ENCODE measurements around the gene GPS2. TPM values are rescaled to one million over a fixed set of nuclear protein-coding genes. Genes with fewer than 3 reads are reported as not detected.

GPS2 gene, protein sequence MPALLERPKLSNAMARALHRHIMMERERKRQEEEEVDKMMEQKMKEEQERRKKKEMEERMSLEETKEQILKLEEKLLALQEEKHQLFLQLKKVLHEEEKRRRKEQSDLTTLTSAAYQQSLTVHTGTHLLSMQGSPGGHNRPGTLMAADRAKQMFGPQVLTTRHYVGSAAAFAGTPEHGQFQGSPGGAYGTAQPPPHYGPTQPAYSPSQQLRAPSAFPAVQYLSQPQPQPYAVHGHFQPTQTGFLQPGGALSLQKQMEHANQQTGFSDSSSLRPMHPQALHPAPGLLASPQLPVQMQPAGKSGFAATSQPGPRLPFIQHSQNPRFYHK
- polyA plus RNA-seq (2013, experiment 1 of 2) = 42.5 TPM
- 44.6 TPM for polyA plus RNA-seq (2013, experiment 2 of 2)

DNA sequence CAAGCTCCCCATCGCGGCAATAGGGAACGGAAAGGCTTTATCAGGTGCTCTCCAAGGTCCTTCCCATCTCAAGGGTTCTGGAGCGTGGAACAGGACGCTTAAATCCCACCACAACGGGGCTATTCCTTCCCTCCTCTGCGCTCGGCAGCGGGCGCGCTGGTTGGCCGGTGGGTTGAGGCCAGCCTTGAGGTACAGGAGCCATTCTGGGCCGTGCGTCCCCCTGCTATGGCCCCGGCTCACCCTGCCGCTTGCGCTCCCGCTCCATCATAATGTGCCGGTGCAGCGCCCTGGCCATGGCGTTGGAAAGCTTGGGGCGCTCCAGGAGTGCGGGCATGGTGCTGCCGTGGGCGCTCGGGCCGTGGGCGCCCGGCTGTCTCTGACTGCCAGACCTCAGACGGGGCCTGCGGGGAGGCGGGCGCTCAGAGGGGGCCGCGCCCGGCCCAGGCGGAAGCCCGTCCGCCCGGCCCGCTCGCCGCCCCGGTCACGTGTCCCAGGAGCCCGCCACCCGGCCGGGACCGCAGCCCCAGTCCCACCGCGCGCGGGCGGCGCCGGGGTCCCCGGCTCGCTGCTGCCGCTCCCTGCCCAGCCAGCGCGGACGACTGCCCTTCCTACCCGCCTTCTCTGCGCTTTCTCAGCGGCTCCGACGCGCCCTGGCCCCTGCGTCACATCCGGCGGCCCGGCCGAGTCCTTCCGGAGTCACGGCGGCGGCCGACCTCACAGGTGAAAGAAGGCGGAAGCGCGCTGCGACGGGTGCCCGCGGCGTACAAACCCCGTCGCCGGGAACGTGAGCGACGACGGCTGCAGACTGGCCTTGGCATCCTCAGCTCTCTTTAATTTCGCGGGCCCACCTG is at the start of gene GPS2:
Gene GPS2, minus strand, starts transcription at position 642 of the 851 bp plus-strand sequence. Its CDS starts 308 bp downstream, at position 334.
- H3K4me3 ChIP-seq (ENCODE audit: extremely low read depth, insufficient read depth, low read length, poor library complexity, severe bottlenecking) = peak within 1 kb of the TSS; percentile 64
- H3K4me1 ChIP-seq (ENCODE audit: control insufficient read depth, insufficient read depth, low read length, poor library complexity, severe bottlenecking) = peaks cover 28% of the 10 kb centered on the region
- WGBS, 2 experiments (ENCODE audit: insufficient coverage in 2 of 2) = 1% methylated on average over 86 to 93 of the region's 95 CpGs
- H3K27ac ChIP-seq (ENCODE audit: low read depth, low read length, severe bottlenecking) = peak within 1 kb of the TSS; percentile 67
- H3K36me3 ChIP-seq (ENCODE audit: control insufficient read depth, insufficient read depth, low read length) = peaks cover 73% of the 10 kb centered on the region
- no peaks in the 10 kb centered on the region for H3K9me3 ChIP-seq (ENCODE audit: control insufficient read depth, low read length)

DNA sequence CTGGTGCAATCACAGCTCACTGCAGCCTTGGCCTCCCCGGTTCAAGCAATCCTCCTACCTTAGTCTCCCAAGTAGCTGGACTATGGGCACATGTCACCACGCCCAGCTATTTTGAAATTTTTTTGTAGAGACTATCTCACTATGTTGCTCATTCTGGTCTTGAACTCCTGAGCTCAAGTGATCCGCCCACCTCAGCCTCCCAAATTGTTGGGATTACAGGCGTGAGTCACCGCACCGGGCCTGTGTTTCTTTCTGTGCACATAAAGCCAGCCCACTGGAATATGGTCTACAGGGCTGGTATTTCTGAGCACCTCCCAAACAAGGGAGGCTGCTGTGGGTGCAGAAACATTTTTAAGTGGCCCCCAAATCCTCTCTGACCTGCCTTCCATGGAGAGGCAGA is 48.2 kb upstream of the GPS2 start:
- 93 to 98% methylated on average over 6 of the region's 6 CpGs for WGBS, 2 experiments (ENCODE audit: insufficient coverage in 2 of 2)
- H3K36me3 ChIP-seq (ENCODE audit: control insufficient read depth, insufficient read depth, low read length) = no peaks in the 10 kb centered on the region

DNA sequence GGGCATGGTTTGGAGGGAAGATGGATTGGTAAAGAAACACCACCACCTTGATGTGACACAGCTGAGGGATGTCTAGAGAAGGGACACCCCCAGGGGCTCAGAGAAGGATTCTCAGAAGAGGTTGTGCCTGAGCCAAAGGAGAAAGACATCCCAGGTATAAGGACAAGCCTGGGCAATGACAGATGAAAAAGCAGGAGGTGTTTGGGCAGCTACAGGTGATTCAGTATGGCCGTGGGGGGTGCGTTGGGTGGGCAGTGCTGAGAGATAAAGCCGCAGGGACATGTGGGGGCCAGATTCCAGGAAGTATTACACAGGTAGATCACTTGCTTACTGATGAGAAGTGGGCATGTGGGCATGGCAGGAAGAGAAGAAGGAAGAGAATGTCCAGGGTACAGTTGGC is 46.7 kb upstream of the GPS2 start:
- 96 to 100% methylated on average over 1 to 3 of the region's 3 CpGs for WGBS, 2 experiments (ENCODE audit: insufficient coverage in 2 of 2)

More for the DNA sequence above, 48.2 kb upstream of the GPS2 start:
- H3K9me3 ChIP-seq (ENCODE audit: control insufficient read depth, low read length) = no peaks in the 10 kb centered on the region
- peaks cover 4% of the 10 kb centered on the region for H3K4me1 ChIP-seq (ENCODE audit: control insufficient read depth, insufficient read depth, low read length, poor library complexity, severe bottlenecking)
- H3K27ac ChIP-seq (ENCODE audit: low read depth, low read length, severe bottlenecking) = no peak overlapping the region
- H3K4me3 ChIP-seq (ENCODE audit: extremely low read depth, insufficient read depth, low read length, poor library complexity, severe bottlenecking) = no peak overlapping the region

GRCh38 chr17:7357381-7357780 is 42.2 kb upstream of the GPS2 start:
- H3K4me3 ChIP-seq (ENCODE audit: extremely low read depth, insufficient read depth, low read length, poor library complexity, severe bottlenecking) = no peak overlapping the region
- 88 to 100% methylated on average over 1 to 2 of the region's 2 CpGs for WGBS, 2 experiments (ENCODE audit: insufficient coverage in 2 of 2)
- H3K27ac ChIP-seq (ENCODE audit: low read depth, low read length, severe bottlenecking) = no peak overlapping the region

More for the DNA sequence above, 46.7 kb upstream of the GPS2 start:
- Histone ChIP-seq H3K4me1 (ENCODE audit: control insufficient read depth, insufficient read depth, low read length, poor library complexity, severe bottlenecking) (peaks cover 4% of the 10 kb centered on the region), H3K36me3 (ENCODE audit: control insufficient read depth, insufficient read depth, low read length) (no peaks in the 10 kb centered on the region), H3K4me3 (ENCODE audit: extremely low read depth, insufficient read depth, low read length, poor library complexity, severe bottlenecking) (no peak overlapping the region), H3K27ac (ENCODE audit: low read depth, low read length, severe bottlenecking) (no peak overlapping the region), H3K9me3 (ENCODE audit: control insufficient read depth, low read length) (no peaks in the 10 kb centered on the region)

GRCh38 chr17:7356756-7357155 is 41.6 kb upstream of the GPS2 start:
- H3K27ac ChIP-seq (ENCODE audit: low read depth, low read length, severe bottlenecking) = no peak overlapping the region
- WGBS, 2 experiments (ENCODE audit: insufficient coverage in 2 of 2) = 89 to 92% methylated on average over 5 to 6 of the region's 8 CpGs
- no peaks in the 10 kb centered on the region for H3K9me3 ChIP-seq (ENCODE audit: control insufficient read depth, low read length)
- no peaks in the 10 kb centered on the region for H3K36me3 ChIP-seq (ENCODE audit: control insufficient read depth, insufficient read depth, low read length)
- no peak overlapping the region for H3K4me3 ChIP-seq (ENCODE audit: extremely low read depth, insufficient read depth, low read length, poor library complexity, severe bottlenecking)
- H3K4me1 ChIP-seq (ENCODE audit: control insufficient read depth, insufficient read depth, low read length, poor library complexity, severe bottlenecking) = peaks cover 23% of the 10 kb centered on the region

More at GRCh38 chr17:7357381-7357780, 42.2 kb upstream of the GPS2 start:
- Histone ChIP-seq H3K4me1 (ENCODE audit: control insufficient read depth, insufficient read depth, low read length, poor library complexity, severe bottlenecking) (peaks cover 23% of the 10 kb centered on the region), H3K9me3 (ENCODE audit: control insufficient read depth, low read length) (no peaks in the 10 kb centered on the region), H3K36me3 (ENCODE audit: control insufficient read depth, insufficient read depth, low read length) (no peaks in the 10 kb centered on the region)

GRCh38 chr17:7356072-7356549 is 41.0 kb upstream of the GPS2 start:
- Histone ChIP-seq H3K4me1 (ENCODE audit: control insufficient read depth, insufficient read depth, low read length, poor library complexity, severe bottlenecking) (peaks cover 23% of the 10 kb centered on the region), H3K27ac (ENCODE audit: low read depth, low read length, severe bottlenecking) (no peak overlapping the region), H3K4me3 (ENCODE audit: extremely low read depth, insufficient read depth, low read length, poor library complexity, severe bottlenecking) (no peak overlapping the region), H3K36me3 (ENCODE audit: control insufficient read depth, insufficient read depth, low read length) (no peaks in the 10 kb centered on the region), H3K9me3 (ENCODE audit: control insufficient read depth, low read length) (no peaks in the 10 kb centered on the region)
- 2 to 5% methylated on average over 10 of the region's 12 CpGs for WGBS, 2 experiments (ENCODE audit: insufficient coverage in 2 of 2)

DNA sequence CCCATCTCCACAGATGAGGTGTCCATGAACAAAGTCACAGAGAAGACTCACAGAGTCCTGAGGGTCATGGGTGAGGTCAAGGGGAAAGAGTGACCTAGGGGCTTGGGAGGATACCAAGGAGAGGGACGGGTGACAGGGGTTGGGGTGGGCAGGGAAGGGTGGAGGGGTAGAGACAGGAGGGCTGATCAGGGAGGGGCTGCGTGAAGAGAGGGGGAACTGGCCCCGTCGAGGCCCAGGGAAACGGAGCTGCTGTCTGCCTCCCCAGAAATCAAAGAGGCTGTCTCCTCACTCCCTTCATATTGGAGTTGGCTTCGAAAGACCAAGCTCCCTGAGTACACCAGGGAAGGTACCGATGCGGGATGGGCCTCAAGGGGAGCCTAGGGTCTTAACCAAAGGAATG is 40.4 kb upstream of the GPS2 start:
- peaks cover 23% of the 10 kb centered on the region for H3K4me1 ChIP-seq (ENCODE audit: control insufficient read depth, insufficient read depth, low read length, poor library complexity, severe bottlenecking)
- no peaks in the 10 kb centered on the region for H3K9me3 ChIP-seq (ENCODE audit: control insufficient read depth, low read length)
- no peak overlapping the region for H3K4me3 ChIP-seq (ENCODE audit: extremely low read depth, insufficient read depth, low read length, poor library complexity, severe bottlenecking)
- H3K27ac ChIP-seq (ENCODE audit: low read depth, low read length, severe bottlenecking) = no peak overlapping the region
- no peaks in the 10 kb centered on the region for H3K36me3 ChIP-seq (ENCODE audit: control insufficient read depth, insufficient read depth, low read length)
- WGBS, 2 experiments (ENCODE audit: insufficient coverage in 2 of 2) = 97% methylated on average over 3 of the region's 8 CpGs; no CpG with 5 or more reads in 1 of the 2 experiments

DNA sequence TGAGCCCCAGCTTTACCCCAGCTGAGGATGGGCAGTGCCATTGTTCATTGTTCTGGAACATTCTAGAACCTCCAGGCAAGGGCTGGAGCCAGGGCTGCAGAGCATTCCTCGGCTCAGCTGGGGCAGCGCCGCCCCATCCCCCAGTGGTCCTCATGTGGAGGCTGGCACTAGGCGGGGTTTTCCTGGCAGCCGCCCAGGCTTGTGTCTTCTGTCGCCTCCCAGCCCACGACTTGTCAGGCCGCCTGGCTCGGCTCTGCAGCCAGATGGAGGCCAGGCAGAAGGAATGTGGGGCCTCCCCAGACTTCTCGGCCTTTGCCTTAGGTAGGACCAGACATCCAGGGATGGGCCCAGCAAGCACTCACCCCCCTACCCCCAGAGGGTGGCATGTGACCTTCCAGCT is 39.9 kb upstream of the GPS2 start, which contains the start of gene TMEM95:
Gene TMEM95, plus strand, starts transcription at position 104 of the 400 bp plus-strand sequence. Its CDS starts 49 bp downstream, at position 153.
- H3K27ac ChIP-seq (ENCODE audit: low read depth, low read length, severe bottlenecking) = no peak within 1 kb of the TSS
- H3K4me3 ChIP-seq (ENCODE audit: extremely low read depth, insufficient read depth, low read length, poor library complexity, severe bottlenecking) = no peak within 1 kb of the TSS
- WGBS, 2 experiments (ENCODE audit: insufficient coverage in 2 of 2) = 78 to 82% methylated on average over 9 of the region's 10 CpGs
- no peaks in the 10 kb centered on the region for H3K36me3 ChIP-seq (ENCODE audit: control insufficient read depth, insufficient read depth, low read length)
- no peaks in the 10 kb centered on the region for H3K9me3 ChIP-seq (ENCODE audit: control insufficient read depth, low read length)
- peaks cover 23% of the 10 kb centered on the region for H3K4me1 ChIP-seq (ENCODE audit: control insufficient read depth, insufficient read depth, low read length, poor library complexity, severe bottlenecking)

GRCh38 chr17:7354262-7354843 is 39.2 kb upstream of the GPS2 start:
- Histone ChIP-seq H3K36me3 (ENCODE audit: control insufficient read depth, insufficient read depth, low read length) (no peaks in the 10 kb centered on the region), H3K4me1 (ENCODE audit: control insufficient read depth, insufficient read depth, low read length, poor library complexity, severe bottlenecking) (peaks cover 28% of the 10 kb centered on the region), H3K27ac (ENCODE audit: low read depth, low read length, severe bottlenecking) (no peak overlapping the region), H3K4me3 (ENCODE audit: extremely low read depth, insufficient read depth, low read length, poor library complexity, severe bottlenecking) (no peak overlapping the region), H3K9me3 (ENCODE audit: control insufficient read depth, low read length) (no peaks in the 10 kb centered on the region)
- WGBS, 2 experiments (ENCODE audit: insufficient coverage in 2 of 2) = 78 to 88% methylated on average over 6 of the region's 9 CpGs

DNA sequence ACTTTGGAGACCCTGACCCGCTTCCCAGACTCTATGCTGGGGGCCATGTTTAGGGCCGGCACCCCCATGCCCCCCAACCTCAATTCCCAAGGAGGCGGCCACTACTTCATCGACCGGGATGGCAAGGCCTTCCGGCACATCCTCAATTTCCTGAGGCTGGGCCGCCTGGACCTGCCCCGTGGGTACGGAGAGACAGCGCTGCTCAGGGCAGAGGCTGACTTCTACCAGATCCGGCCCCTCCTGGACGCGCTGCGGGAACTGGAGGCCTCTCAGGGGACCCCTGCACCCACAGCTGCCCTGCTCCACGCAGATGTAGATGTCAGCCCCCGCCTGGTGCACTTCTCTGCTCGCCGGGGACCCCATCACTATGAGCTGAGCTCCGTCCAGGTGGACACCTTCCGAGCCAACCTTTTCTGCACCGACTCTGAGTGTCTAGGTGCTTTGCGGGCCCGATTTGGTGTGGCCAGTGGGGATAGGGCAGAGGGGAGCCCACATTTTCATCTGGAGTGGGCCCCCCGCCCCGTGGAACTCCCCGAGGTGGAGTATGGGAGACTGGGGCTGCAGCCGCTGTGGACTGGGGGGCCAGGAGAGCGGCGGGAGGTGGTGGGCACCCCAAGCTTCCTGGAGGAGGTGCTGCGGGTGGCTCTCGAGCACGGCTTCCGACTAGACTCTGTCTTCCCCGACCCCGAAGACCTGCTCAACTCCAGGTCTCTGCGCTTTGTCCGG is 37.9 kb upstream of the GPS2 start:
- Histone ChIP-seq H3K36me3 (ENCODE audit: control insufficient read depth, insufficient read depth, low read length) (no peaks in the 10 kb centered on the region), H3K4me3 (ENCODE audit: extremely low read depth, insufficient read depth, low read length, poor library complexity, severe bottlenecking) (no peak overlapping the region), H3K27ac (ENCODE audit: low read depth, low read length, severe bottlenecking) (no peak overlapping the region), H3K9me3 (ENCODE audit: control insufficient read depth, low read length) (no peaks in the 10 kb centered on the region), H3K4me1 (ENCODE audit: control insufficient read depth, insufficient read depth, low read length, poor library complexity, severe bottlenecking) (peaks cover 29% of the 10 kb centered on the region)
- WGBS, 2 experiments (ENCODE audit: insufficient coverage in 2 of 2) = 94% methylated on average over 31 to 35 of the region's 37 CpGs
